Stimulated activated CD4-positive, alpha-beta T cell treated with anti-CD3 and anti-CD28 coated beads, Interleukin-4, amount 100 ng/mL, for 1 hour (primary cell): Measurements from ENCODE around the gene ITGB8.
"Not testable (repeated sequence)": the region's sequence is repeated elsewhere in the genome, so short reads cannot be mapped to it uniquely, and the experiment has no call there.

Experiments used
- DNase-seq: peaks from one replicate; pipeline ENCODE4 v3.0.0-alpha.2; 2020

The ITGB8 gene

DNA sequence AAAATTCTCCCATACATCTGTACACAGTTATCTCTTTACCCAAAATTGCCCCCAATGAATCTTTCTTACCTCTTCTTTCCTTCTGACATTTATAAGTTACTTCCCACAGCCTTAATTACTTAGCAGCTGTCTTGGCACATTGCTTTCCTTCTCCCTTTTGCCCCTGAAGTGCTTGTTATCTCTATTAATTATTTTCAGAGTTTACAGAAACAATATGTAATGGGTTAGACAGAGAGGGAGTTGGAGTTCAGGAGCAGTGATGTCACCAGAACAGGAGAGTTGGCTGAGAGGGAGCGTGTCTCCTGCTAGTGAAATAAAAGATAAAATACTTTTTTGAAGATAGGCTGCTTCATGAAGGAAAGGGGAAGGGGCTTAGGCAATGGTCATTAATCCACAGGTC is 57.4 kb downstream of the ITGB8 start:
- no peak for DNase-seq

DNA sequence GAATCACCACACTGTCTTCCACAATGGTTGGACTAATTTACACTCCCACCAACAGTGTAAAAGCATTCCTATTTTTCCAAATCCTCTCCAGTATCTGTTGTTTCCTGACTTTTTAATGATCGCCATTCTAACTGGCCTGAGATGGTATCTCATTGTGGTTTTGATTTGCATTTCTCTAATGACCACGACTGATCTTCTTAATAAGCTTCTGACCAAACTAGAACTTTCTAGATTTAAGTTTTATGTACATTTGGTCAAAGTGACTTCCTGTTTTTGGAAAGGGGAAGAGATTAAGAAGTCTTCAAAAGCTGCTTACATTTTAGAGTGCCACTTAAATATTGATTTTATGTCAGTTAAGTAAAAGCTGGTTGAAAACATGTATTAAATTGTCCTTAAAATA is 58.5 kb downstream of the ITGB8 start:
- DNase-seq, result not testable (repeated sequence)

DNA sequence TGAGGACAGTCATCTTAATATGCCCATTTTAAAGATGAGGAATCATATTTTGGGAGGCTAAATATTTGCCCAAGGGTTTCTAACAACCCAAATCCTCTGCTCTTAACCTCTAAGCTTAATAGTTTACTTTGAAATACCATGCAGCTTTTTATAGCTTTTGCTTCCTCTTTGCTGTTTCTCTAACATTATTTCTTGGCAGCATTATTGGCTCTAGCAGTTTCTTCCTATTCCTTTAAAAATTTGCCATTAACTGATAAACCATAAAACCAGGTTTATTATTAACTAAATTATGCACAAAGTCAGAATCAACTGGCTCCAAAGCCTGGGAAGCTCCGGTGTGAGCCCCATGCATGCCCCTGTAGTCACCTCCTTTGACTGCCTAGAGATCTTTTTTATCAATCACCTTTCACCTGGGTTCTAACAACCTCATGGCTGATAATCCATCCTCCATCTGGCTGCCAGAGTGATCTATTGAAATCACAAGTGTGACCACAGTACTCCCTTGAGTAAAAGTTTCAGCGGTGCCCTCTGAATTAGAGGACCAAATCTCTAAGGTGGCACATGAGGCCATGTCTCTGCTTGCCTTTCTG is 62.4 kb downstream of the ITGB8 start:
- DNase-seq, result no peak

DNA sequence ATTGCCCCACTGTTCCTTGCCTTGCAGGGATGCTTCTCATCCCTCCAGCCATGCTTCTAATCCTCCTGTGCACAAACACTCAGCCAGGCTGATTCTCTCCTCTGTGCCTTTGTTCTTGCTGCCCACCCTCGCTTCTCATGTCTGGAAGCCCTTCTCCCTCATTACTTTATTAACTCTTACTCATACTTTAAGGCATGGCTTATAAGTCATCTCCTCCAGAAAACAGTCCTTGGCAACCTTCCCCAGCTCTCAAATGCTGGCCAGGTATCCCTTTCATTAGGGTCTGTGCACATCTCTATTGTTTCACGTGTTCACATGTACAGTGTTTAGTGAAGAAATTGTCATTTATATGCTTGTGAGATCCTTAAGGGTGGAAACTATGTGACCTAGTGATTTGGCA is 62.9 kb downstream of the ITGB8 start:
- no peak for DNase-seq

DNA sequence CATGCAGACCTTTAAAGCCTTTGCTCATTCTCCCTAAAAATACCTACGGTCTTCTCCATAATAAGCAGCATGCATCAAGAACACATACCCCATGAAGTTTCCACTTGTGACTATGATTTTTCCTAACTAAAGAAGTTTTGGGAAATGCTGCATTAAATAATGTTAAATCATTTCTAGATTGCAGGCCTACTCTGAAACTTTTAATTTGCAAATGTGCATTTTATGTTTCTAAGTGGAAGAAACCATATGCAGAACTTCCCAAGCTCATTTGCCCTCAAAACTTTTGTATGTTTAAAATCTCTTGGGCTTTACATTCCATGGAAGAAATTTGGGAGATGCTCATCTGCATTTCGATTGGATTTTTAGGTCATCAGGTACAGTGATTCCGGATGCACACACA is 63.6 kb downstream of the ITGB8 start:
- DNase-seq, result no peak

DNA sequence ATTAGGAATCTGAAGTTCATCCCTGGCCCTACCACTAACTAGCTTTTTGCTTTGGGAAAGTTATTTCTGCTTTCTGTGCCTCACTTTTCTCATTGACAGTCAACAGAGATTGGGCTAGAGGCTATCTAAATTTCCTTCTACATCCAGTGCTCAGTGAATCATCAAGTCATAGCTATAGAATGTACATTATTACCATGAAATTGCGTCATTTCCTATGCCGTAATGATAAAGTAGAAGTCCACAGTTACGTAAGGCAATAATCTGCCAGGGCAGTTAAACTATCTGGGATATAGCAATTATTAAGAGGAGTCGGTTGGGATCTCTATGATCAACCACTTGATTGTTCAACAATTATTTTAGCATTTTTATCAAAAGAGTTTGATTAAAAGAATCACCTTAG is 64.4 kb downstream of the ITGB8 start:
- DNase-seq, result no peak

DNA sequence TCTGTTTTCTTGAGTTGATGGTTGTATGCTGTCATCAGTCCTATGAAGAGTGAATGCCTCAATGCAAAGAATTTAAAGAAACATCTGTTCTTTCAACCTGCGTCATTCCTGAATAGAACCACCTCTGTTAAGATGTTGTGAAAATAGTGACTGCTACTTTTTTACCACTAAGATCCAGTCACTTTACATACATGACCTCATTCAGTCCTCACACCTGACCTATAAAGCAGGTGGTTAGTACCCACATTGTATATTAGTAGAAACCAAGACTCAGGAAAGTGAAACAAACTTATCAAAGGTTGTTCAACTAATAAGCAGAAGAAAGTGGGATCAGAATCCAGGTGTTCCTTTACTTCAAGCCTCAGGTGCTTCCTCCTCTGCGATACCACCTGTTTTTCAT is 64.8 kb downstream of the ITGB8 start:
- DNase-seq, result no peak

DNA sequence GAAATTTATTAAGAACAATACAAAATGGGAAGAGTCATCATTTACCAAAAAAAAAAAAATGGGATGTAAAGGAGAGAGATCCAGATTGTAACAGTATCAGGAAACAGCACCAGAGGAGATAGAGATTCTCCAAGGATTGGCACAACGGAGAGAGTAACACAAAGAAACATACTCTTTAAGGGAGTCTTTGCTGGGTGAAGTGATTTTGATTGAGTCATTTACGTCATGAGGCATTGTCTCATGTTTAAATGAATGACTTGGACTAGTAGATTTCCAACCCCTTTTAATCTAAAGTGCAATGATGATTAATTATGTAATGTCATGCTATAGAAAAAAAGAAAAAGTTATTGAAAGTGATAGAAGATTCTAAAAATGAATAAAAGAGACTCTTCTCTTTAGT is 68.8 kb downstream of the ITGB8 start:
- DNase-seq, result no peak

DNA sequence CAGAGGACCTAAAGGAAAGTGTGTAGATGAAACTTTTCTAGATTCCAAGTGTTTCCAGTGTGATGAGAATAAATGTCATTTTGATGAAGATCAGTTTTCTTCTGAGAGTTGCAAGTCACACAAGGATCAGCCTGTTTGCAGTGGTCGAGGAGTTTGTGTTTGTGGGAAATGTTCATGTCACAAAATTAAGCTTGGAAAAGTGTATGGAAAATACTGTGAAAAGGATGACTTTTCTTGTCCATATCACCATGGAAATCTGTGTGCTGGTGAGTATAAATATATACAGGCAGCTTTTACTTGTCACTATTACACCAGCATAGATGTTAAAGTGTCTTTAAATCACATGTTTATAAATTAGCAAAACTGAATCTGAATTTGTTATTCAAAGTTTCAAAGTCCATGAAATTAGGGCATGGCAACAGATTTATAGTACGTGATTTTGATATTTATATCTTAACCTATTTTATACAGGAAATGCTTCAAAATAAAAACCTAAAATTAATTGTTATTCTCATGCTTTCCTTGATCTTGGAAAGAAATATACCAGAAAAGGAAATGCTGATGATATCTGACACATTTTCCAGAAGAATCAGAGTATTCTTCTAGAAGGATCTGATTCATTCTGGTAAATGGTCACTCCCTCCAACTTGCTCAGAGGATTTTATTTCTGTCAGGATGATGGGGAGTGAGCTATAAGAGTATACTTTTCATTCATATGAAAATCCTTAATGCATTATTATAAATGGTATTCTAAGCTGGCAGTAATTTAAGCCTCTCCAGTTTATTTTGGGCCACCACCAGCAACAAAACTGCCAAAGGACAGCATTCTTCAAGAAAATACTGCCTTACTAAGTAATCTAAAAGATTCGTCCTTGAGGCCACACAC is 71.4 kb downstream of the ITGB8 start:
- no peak for DNase-seq

DNA sequence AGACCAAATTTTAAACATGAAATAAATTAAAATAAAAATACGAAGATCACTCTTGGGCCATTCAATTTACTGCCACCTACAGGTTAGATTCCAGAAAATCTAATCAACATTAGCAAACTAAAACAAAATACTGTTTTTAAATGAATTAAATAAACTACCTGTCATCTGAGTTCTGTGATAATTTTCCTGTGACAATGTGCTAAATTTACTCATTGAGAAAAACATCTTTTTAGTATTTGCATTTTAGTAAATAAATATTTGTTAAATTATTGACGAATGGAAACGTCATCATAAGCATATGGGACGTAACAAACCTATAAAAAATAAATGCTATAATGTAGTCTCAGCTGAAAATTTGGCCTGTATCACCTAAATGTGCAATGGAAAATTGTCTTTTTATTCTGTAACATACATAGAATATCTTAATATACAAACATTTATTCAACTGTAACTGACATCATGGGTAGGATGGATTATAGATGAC is 72.1 kb downstream of the ITGB8 start:
- no peak for DNase-seq

DNA sequence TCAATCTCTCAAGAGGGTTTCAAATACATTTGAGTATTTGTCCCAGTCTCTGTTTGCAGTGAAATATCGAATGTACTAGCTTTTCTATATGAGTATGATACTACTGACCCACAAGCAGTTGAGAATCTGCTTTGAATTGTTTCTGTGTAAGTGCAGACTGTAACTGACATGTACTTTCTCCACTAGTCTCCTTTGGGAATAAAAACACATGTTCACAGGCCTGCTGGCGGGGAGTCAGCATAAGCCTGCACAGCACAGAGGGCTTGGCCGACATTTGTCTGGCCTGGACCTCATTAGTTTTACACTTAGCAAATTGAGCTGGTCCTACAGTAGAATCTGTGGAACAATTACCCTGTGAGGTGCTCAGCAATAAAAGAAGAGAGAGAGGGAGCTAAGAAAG is 72.6 kb downstream of the ITGB8 start:
- no peak for DNase-seq

DNA sequence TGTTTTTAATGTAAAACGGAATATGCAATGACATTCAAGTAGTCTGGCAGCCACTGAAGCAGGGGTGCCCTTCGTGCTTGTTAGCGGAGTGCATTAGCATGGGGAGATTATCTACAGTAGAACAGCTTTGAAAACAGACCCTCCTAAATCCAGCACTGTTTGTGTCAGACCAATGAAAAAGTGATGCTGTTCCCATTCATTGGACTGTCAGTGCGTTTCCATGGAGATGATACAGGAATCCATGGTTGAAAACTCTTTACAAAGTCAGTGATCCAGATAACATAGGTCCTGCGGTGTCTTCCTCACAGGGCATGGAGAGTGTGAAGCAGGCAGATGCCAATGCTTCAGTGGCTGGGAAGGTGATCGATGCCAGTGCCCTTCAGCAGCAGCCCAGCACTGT is 73.6 kb downstream of the ITGB8 start:
- no peak for DNase-seq

DNA sequence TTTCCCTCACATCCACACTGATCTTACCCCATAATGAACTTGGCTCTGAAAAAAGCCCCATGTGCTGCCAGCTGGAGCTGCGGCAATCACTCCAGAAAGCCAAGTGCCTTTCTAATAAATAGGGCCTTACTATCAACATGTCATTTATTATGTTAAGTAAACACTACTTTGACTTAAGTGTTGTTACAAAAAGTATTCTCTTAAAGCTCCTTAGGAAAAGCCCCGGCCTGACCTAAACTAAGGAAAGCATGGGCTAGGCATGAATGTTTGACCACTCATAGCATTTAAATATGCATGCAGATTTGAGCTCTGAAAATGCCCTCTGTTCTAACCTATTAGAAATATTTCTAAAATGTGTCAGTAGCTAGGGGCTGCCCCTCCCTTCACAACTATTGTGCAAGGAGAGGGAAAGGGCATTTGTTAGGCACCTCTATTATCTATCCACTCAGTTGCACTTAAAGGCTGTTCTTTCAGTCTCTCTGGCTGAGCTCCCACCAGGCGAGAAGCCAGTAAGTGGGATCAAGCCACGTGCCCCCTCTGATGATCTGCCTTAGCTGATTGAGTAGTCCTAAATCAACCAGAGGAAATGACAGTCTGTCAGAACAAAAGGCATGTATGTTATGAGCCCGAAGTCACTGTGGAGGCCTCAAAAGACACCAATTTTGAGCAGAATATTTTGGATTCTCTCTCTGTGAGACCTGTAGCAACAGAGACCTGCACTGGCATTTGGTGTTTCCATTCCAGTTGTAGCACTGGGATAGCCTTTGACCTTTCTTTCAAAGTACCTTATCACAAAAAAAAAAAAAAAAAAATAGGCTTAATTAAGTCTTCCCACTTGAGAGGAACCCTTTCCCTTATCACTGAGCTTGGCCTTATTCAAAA is 77.1 kb downstream of the ITGB8 start:
- DNase-seq, result no peak

DNA sequence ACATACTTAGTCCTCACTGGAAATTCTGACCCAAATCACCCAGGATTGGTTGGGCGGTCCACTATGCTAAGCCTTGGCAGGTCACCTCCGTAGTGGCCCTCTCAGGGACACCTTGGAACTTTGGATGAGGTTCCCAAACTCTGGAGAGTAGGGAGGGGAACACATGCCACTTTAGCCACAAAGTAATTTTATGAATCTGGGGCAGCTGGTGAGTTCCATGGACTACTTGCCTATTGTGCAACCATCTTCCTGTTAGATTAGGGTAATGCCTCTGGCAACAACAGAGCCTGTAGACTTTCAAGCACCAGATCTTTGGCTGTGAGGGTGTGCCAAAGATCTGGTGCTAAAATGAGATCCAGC is 77.7 kb downstream of the ITGB8 start:
- DNase-seq, result no peak

DNA sequence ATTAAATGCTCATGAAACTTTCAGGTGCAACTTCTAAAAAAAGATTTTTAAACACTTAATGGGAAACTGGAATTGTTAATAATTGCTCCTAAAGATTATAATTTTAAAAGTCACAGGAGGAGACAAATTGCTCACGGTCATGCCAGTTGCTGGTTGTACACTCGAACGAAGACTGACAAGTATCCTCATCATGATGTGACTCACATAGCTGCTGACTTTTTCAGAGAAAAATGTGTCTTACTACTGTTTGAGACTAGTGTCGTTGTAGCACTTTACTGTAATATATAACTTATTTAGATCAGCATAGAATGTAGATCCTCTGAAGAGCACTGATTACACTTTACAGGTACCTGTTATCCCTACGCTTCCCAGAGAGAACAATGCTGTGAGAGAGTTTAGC is 79.3 kb downstream of the ITGB8 start:
- no peak for DNase-seq

DNA sequence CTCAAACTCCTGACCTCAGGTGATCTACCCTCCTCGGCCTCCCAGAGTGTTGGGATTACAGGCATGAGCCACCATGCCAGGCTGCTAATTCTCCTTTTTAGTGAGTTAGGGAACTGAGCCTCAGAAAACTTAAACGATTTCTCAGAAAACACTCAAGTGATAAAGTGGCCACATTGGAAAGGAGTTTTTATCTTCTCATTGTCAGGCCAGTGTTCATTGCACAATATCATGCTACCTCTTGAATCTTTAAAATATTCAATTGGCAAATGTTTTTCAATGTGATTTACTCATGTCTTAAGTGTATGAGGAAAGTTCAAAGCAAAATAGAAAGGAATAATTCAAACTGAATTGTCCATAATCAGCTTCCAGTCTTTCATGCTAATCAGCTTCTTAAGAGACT is 80.7 kb downstream of the ITGB8 start:
- DNase-seq, result no peak

DNA sequence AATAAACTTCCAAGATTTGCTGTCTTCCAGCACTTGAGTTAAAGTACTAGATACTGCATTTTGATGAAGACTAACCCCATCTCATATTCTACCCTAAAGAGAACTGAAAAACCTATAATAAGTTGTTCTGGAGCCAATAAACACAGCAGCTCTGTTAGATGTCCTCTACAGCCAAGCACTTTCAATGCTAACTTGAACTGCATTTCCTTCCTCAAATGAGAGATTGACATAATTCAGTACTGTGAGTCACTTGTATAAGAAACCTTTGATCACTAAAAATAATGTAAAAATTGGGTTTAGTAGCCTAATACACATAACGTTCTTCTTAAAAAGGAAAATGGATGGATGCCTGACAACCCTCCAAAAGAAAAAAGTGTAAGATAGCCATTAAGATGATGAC is 81.3 kb downstream of the ITGB8 start:
- DNase-seq, result no peak

DNA sequence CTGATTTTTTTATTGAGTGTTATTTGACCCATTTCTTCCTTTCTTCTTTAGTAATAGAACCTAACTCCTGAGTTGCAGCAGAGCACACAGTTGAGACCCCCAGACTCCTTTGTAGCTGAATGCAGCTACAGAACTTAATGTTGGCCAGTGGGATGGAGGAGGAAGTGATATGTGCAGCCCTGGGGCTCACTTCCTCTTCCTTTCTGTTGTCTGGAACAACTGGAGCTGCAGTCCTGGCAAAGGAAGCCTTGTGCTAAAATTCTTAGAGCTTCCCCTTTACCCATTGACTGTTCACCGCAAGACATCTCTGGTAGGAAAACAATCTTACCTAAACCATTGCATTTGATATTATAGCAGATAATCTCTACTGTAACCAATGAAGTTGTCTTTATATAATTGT is 86.6 kb downstream of the ITGB8 start:
- DNase-seq, result no peak

DNA sequence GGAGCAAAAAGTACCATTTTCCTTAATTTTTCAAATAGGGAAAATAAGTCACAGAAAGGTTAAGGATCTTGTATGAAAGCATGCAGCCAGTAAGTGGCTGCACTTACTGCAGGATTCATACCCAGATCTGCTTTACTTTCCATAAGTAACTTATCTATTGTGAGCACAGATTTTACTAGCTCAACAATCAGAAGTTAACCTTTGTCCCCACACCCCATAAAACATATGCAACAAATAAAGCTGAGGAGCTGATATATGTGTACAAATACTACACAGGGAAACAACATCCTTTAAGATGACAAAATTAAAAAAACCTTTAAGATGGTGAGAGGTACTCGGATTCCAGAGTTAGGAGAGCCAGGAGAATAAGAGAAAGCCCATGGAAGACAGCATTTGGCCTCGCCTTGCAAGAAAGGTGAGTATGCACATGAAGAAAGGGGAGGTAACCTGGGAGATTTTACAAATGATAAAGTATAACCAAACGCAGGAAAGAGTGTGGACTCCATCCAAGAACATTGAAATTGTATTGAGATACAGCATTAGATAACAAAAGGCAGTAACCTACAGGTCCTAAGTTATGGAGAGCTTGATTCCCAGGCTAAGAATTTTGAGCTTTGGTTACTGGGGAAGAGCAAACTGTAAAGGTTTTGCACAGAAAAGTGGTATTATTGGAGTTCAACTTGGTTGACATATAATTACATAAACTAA is 87.1 kb downstream of the ITGB8 start:
- DNase-seq, result no peak

DNA sequence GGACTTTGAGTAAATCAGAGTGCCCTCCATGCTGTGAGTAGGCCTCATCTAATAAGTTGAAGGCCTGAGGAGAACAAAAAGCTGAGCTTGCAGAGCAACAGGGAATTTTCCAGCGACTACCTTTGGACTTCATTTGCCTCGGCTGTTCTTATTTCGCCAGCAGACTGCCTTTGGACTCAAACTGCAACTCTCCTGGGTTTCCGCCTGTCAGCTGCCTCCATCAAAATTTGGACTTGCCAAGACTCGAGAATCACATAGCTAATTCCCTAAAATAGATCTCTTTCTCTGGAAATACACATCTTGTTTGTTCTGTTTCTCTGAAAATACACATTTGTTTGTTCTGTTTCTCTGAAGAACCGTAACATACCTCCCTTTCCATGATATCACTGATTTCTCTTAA is 93.8 kb downstream of the ITGB8 start:
- DNase-seq, result no peak

DNA sequence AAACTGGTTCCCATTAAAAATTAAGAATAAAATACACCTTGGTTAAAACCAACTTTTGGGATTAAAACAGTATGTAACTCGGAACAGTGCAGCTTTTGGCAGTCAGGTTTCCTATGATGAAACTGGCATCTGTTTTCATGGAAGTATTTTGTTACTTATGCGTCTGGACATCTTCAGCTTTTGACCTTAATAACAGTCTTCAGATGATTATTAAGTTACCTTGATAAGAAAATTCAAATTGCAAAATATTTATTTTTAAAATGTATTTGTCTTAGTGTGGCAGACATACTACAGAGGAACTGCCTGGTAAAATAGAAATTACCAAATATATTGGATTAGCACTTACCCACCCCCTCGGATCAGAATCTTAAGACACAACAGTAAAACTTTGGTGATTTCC is 100.0 kb downstream of the ITGB8 start:
- DNase-seq, result no peak

DNA sequence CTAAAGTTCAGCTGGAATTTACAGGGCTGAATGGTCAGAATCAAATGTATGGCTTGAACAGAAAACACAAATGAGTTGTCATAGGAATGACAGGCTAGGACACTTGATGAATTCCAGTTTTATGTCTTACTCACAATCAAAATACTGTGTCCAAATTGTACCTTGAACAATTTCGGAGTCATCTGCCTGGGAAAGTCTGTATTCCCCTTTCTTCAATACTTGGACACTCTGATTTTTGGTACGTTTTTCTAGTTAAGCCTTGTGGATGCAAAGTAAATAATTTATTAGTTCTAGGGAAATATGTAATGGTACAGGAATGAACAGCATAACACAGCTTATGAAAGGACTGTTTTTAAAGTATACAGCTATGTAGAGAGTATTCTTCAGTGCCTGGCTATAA is 100.4 kb downstream of the ITGB8 start:
- no peak for DNase-seq

DNA sequence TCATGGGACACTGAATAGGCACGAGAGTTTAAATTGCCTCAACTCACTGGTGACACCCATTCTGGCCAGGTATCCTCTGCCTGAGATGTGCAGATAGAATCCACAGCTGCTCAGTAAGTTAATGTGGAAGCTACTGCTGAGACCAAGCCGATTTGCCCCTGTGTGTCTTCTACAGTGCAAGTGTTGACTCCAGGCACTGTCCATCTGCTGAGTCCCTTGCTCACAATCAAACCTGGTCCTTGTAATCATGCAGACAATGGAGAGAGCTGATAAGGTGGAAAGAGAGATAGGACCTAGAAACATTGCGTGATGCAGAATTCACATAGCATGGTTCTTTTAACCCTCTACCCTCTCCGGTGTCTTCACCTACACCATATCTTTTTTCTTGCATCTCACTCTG is 101.4 kb downstream of the ITGB8 start:
- DNase-seq, result no peak
